ENCODE results near the gene FAM184B. TPM values are rescaled to one million over a fixed set of nuclear protein-coding genes. Genes with fewer than 3 reads are reported as not detected.

The FAM184B gene
- total RNA-seq, 1 donor from 2014 or later, result not detected

DNA sequence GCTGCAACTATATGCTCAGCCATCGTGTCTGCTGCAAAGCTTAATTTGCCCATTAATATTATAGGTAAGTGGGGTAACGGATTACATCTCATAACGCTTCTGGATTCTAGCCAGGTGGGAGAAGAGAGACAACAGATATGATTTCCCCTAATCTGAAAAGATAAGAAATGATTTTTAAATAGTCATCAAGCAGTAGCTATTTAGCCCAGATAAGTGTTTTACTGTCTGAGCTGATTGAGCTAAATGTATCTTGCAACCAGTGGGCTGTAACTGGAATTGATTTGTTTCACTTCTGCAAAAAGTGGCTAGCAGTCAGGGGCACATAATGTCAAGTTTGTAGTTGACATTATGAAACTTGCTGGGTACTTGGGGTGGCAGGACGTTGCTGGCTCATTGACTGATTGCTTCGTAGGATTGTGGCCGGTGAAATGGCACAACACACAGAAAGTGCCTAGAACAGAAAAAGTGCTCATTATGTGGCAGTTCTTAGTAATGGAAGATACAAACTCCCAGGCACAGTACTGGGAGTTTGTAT lies 185.9 kb downstream of the FAM184B start:
- Histone ChIP-seq H3F3A (ENCODE audit: low read depth) (no peaks in the 10 kb centered on the region), H3K4me3 (no peak overlapping the region), H3K9me3 (ENCODE audit: low read depth) (no peaks in the 10 kb centered on the region), H3K27ac (no peak overlapping the region), H3K27me3 (no peaks in the 10 kb centered on the region), H2AFZ (replicated peaks) (no peak overlapping the region), H3K4me1 (no peaks in the 10 kb centered on the region), H3K4me2 (no peak overlapping the region), H4K20me1 (ENCODE audit: low read depth) (no peaks in the 10 kb centered on the region), H3K36me3 (no peaks in the 10 kb centered on the region), H3K79me2 (ENCODE audit: low read depth) (no peaks in the 10 kb centered on the region), H3K9ac (no peak overlapping the region)
- Mint-ChIP-seq H3K27me3 (ENCODE audit: insufficient read depth, low read depth) (no peaks in the 10 kb centered on the region), H3K27ac (no peak overlapping the region), H3K4me1 (no peaks in the 10 kb centered on the region), H3K4me3 (no peak overlapping the region), H3K36me3 (peaks cover 12% of the 10 kb centered on the region), H3K9me3 (no peaks in the 10 kb centered on the region)
- DNase-seq (ENCODE audit: low spot score), result no peak
- TF ChIP-seq, protein P1, sequence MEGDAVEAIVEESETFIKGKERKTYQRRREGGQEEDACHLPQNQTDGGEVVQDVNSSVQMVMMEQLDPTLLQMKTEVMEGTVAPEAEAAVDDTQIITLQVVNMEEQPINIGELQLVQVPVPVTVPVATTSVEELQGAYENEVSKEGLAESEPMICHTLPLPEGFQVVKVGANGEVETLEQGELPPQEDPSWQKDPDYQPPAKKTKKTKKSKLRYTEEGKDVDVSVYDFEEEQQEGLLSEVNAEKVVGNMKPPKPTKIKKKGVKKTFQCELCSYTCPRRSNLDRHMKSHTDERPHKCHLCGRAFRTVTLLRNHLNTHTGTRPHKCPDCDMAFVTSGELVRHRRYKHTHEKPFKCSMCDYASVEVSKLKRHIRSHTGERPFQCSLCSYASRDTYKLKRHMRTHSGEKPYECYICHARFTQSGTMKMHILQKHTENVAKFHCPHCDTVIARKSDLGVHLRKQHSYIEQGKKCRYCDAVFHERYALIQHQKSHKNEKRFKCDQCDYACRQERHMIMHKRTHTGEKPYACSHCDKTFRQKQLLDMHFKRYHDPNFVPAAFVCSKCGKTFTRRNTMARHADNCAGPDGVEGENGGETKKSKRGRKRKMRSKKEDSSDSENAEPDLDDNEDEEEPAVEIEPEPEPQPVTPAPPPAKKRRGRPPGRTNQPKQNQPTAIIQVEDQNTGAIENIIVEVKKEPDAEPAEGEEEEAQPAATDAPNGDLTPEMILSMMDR (IDR thresholded peaks at IDR 0.05), result no peak
- no peak for TF ChIP-seq EZH2phosphoT487 (IDR thresholded peaks at IDR 0.05)
- TF ChIP-seq EZH2 (IDR thresholded peaks at IDR 0.05), result no peak

DNA sequence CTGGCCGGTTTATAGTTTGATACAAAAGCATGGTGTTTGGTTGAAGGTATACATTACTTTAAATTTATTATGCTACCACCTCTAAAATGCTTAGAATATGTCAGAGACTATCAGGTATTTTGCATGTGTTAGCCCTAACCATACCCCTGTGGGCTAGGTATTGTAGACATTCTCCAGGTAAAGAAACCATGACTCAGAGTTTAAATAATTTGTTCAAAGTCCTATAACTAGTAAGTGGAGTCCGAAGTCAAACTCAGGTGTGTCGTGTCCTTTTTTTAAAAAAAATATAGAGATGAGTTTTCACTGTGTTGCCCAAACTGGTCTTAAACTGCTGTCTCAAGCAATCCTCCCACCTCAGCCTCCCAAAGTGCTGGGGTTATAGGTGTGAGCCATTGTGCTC lies 192.1 kb downstream of the FAM184B start:
- peaks cover 9% of the 10 kb centered on the region for H3K36me3 ChIP-seq
- H3K4me3 Mint-ChIP-seq, result no peak overlapping the region
- no peak overlapping the region for H3K27ac Mint-ChIP-seq

DNA sequence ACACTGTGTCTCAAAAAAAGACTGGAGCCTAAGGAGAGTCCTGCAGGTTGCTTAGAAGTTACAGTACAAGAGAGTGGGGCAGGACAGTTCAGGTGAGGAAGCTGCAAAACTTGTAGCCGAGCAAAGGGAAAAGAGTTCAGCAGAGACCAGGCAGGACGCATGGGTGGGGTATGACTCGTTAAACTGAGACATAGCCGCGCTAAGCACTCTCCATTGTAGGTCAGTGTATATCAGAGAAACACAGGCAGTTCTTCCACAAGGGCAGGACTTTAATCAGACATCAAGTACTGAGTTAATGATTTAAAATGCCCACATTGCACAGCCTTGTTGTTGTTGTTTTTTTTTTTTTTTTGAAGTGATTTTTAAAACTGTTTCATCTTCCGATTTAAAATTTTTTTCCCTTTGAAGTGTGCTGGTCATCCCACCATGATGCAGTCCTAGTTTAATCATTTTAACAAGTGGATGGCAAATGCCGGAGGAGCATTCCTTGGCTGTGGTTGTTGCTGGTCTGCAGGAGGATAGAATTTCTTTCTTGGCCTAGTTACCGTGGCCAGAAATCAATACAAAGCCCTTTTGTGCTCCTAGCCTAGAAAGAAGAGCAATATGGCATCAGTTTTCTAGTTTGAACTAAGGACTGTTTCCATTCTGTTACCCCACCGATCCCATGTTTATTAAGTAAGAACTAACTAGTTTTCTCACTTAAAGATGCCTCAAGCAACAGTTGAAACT lies 194.2 kb downstream of the FAM184B start:
- peaks cover 9% of the 10 kb centered on the region for H3K36me3 ChIP-seq
- H4K20me1 ChIP-seq (ENCODE audit: low read depth), result no peaks in the 10 kb centered on the region
- no peak overlapping the region for H2AFZ ChIP-seq (replicated peaks)
- TF ChIP-seq, protein P1 (IDR thresholded peaks at IDR 0.05), result no peak
- TF ChIP-seq EZH2 (IDR thresholded peaks at IDR 0.05) (no peak), EZH2phosphoT487 (IDR thresholded peaks at IDR 0.05) (no peak)
- H3F3A ChIP-seq (ENCODE audit: low read depth), result no peaks in the 10 kb centered on the region
- no peaks in the 10 kb centered on the region for H3K9me3 ChIP-seq (ENCODE audit: low read depth)
- no peaks in the 10 kb centered on the region for H3K27me3 ChIP-seq
- H3K79me2 ChIP-seq (ENCODE audit: low read depth), result no peaks in the 10 kb centered on the region
- Mint-ChIP-seq H3K27ac (peak overlapping the region; percentile 69), H3K4me3 (no peak overlapping the region), H3K36me3 (peaks cover 20% of the 10 kb centered on the region), H3K27me3 (ENCODE audit: insufficient read depth, low read depth) (no peaks in the 10 kb centered on the region), H3K4me1 (no peaks in the 10 kb centered on the region), H3K9me3 (no peaks in the 10 kb centered on the region)
- no peak overlapping the region for H3K27ac ChIP-seq
- DNase-seq (ENCODE audit: low spot score), result no peak
- H3K4me3 ChIP-seq, result no peak overlapping the region
- H3K4me2 ChIP-seq, result no peak overlapping the region
- no peak overlapping the region for H3K9ac ChIP-seq
- no peaks in the 10 kb centered on the region for H3K4me1 ChIP-seq

More for the DNA sequence above, 192.1 kb downstream of the FAM184B start:
- no peak overlapping the region for H2AFZ ChIP-seq (replicated peaks)
- peaks cover 17% of the 10 kb centered on the region for H3K36me3 Mint-ChIP-seq
- H3K27ac ChIP-seq, result no peak overlapping the region
- no peaks in the 10 kb centered on the region for H3F3A ChIP-seq (ENCODE audit: low read depth)
- no peaks in the 10 kb centered on the region for H3K9me3 ChIP-seq (ENCODE audit: low read depth)
- H3K4me1 Mint-ChIP-seq, result no peaks in the 10 kb centered on the region
- H4K20me1 ChIP-seq (ENCODE audit: low read depth), result no peaks in the 10 kb centered on the region
- H3K4me1 ChIP-seq, result no peaks in the 10 kb centered on the region
- TF ChIP-seq EZH2phosphoT487 (IDR thresholded peaks at IDR 0.05) (no peak), EZH2 (IDR thresholded peaks at IDR 0.05) (no peak)
- TF ChIP-seq, protein P1 (IDR thresholded peaks at IDR 0.05), result no peak
- DNase-seq (ENCODE audit: low spot score), result no peak
- no peaks in the 10 kb centered on the region for H3K27me3 ChIP-seq
- no peak overlapping the region for H3K4me3 ChIP-seq
- H3K9ac ChIP-seq, result no peak overlapping the region
- H3K79me2 ChIP-seq (ENCODE audit: low read depth), result no peaks in the 10 kb centered on the region
- H3K27me3 Mint-ChIP-seq (ENCODE audit: insufficient read depth, low read depth), result no peaks in the 10 kb centered on the region
- no peaks in the 10 kb centered on the region for H3K9me3 Mint-ChIP-seq
- no peak overlapping the region for H3K4me2 ChIP-seq

Measured in neural progenitor cell (in vitro differentiated cells).